ENCODE data around the gene POLD2.
"Not testable (repeated sequence)": the region's sequence is repeated elsewhere in the genome, so short reads cannot be mapped to it uniquely, and the experiment has no call there.

The POLD2 gene

GRCh38 chr7:44123190-44124003 lies at the start of gene POLD2:
TSS of gene POLD2 (minus strand) at chr7:44123548. CDS start at chr7:44122053, 1,495 bp downstream.
- DNase-seq (ENCODE audit: low read depth): peak; percentile 97

GRCh38 chr7:44172803-44173424 lies 49.6 kb upstream of the POLD2 start:
- DNase-seq (ENCODE audit: low read depth): no peak

- DNase-seq (ENCODE audit: low read depth): no peak
Measured at GRCh38 chr7:44172352-44172751, 49.0 kb upstream of the POLD2 start.

- DNase-seq (ENCODE audit: low read depth): not testable (repeated sequence)
Measured at GRCh38 chr7:44171901-44172300, 48.6 kb upstream of the POLD2 start.

- DNase-seq (ENCODE audit: low read depth): no peak
Measured at GRCh38 chr7:44167920-44168319, 44.6 kb upstream of the POLD2 start.

GRCh38 chr7:44163591-44163990 lies 40.2 kb upstream of the POLD2 start:
- DNase-seq (ENCODE audit: low read depth): no peak

GRCh38 chr7:44162785-44163395 lies 39.5 kb upstream of the POLD2 start:
- no peak for DNase-seq (ENCODE audit: low read depth)

GRCh38 chr7:44162179-44162578 lies 38.8 kb upstream of the POLD2 start:
- no peak for DNase-seq (ENCODE audit: low read depth)

GRCh38 chr7:44161371-44161770 lies 38.0 kb upstream of the POLD2 start:
- DNase-seq (ENCODE audit: low read depth): no peak

- no peak for DNase-seq (ENCODE audit: low read depth)
Measured at GRCh38 chr7:44159824-44160630, 36.7 kb upstream of the POLD2 start.

GRCh38 chr7:44158873-44159631 lies 35.7 kb upstream of the POLD2 start:
- no peak for DNase-seq (ENCODE audit: low read depth)

GRCh38 chr7:44158096-44158872 lies 34.9 kb upstream of the POLD2 start:
- no peak for DNase-seq (ENCODE audit: low read depth)

GRCh38 chr7:44157116-44158080 lies 34.0 kb upstream of the POLD2 start:
- DNase-seq (ENCODE audit: low read depth): no peak

GRCh38 chr7:44156453-44157010 lies 33.2 kb upstream of the POLD2 start:
- no peak for DNase-seq (ENCODE audit: low read depth)

- no peak for DNase-seq (ENCODE audit: low read depth)
Measured at GRCh38 chr7:44155191-44156185, 32.1 kb upstream of the POLD2 start.

GRCh38 chr7:44154703-44155102 lies 31.4 kb upstream of the POLD2 start:
- DNase-seq (ENCODE audit: low read depth): no peak

- no peak for DNase-seq (ENCODE audit: low read depth)
Measured at GRCh38 chr7:44153948-44154335, 30.6 kb upstream of the POLD2 start.
